Glomerular visceral epithelial cell (primary cell): ENCODE data around the gene TMEM170A.

Experiments
- DNase-seq: peaks from one replicate; pipeline ENCODE4 v3.0.0-alpha.2; 2016; ENCODE audit errors: extremely low spot score

The TMEM170A gene

GRCh38 chr16:75402159-75402820, 62.2 kb downstream of the TMEM170A start:
- peak; percentile 36 for DNase-seq

GRCh38 chr16:75401691-75402090, 62.8 kb downstream of the TMEM170A start:
- DNase-seq, result no peak

GRCh38 chr16:75398333-75398732, 66.2 kb downstream of the TMEM170A start:
- DNase-seq, result no peak

GRCh38 chr16:75394941-75395340, 69.5 kb downstream of the TMEM170A start:
- DNase-seq, result no peak
